ENCODE measurements around the gene PCA3. TPM values are rescaled to one million over a fixed set of nuclear protein-coding genes. Genes with fewer than 3 reads are reported as not detected.

Gene PCA3
- total RNA-seq, 3 donors from 2014 or later, result 0.38 TPM; not detected in 2

- H3K36me3 ChIP-seq (ENCODE audit: low read depth), result no peaks in the 10 kb centered on the region
- no peak for TF ChIP-seq CTCF (IDR thresholded peaks at IDR 0.05)
- ATAC-seq, result no peak
- H3K4me1 ChIP-seq (ENCODE audit: low read depth), result peaks cover 10% of the 10 kb centered on the region
- DNase-seq, result no peak
- H3K4me3 ChIP-seq, result no peak overlapping the region
- H3K9me3 ChIP-seq, result no peaks in the 10 kb centered on the region
- intact Hi-C loops (cut with DNase I, micrococcal nuclease), result no loop called here
Observed at GRCh38 chr9:76800901-76801300, 36.7 kb downstream of the PCA3 start.

- Histone ChIP-seq H3K4me1 (ENCODE audit: low read depth) (peaks cover 10% of the 10 kb centered on the region), H3K36me3 (ENCODE audit: low read depth) (no peaks in the 10 kb centered on the region), H3K4me3 (no peak overlapping the region), H3K9me3 (no peaks in the 10 kb centered on the region)
- DNase-seq (no peak), ATAC-seq (no peak)
- intact Hi-C loops (cut with DNase I, micrococcal nuclease), result no loop called here
- no peak for TF ChIP-seq CTCF (IDR thresholded peaks at IDR 0.05)
Observed at GRCh38 chr9:76803083-76803482, 38.8 kb downstream of the PCA3 start.

GRCh38 chr9:76803762-76804161 is 39.5 kb downstream of the PCA3 start:
- intact Hi-C loops (cut with DNase I, micrococcal nuclease), result no loop called here
- ATAC-seq (no peak), DNase-seq (no peak)
- Histone ChIP-seq H3K36me3 (ENCODE audit: low read depth) (no peaks in the 10 kb centered on the region), H3K9me3 (no peaks in the 10 kb centered on the region), H3K4me1 (ENCODE audit: low read depth) (peaks cover 10% of the 10 kb centered on the region), H3K4me3 (no peak overlapping the region)
- no peak for TF ChIP-seq CTCF (IDR thresholded peaks at IDR 0.05)

GRCh38 chr9:76808636-76809035 is 44.4 kb downstream of the PCA3 start:
- Histone ChIP-seq H3K4me3 (no peak overlapping the region), H3K36me3 (ENCODE audit: low read depth) (no peaks in the 10 kb centered on the region), H3K9me3 (no peaks in the 10 kb centered on the region), H3K4me1 (ENCODE audit: low read depth) (no peaks in the 10 kb centered on the region)
- no peak for ATAC-seq
- no peak for TF ChIP-seq CTCF (IDR thresholded peaks at IDR 0.05)
- DNase-seq, result no peak
- intact Hi-C loops (cut with DNase I, micrococcal nuclease), result loop anchor here in 1 of 2 donors (5.0 kb wide), 1 partner anchor 179 kb away; no protein-coding TSS in a partner anchor

- intact Hi-C loops (cut with DNase I, micrococcal nuclease), result loop anchor here in 1 of 2 donors (10.0 kb wide), 1 partner anchor 344 kb away; no protein-coding TSS in a partner anchor
- H3K36me3 ChIP-seq (ENCODE audit: low read depth), result no peaks in the 10 kb centered on the region
- H3K4me1 ChIP-seq (ENCODE audit: low read depth), result no peaks in the 10 kb centered on the region
- peak; percentile 47 for TF ChIP-seq CTCF (IDR thresholded peaks at IDR 0.05)
- DNase-seq, result peak in 1 of 3 donors; percentile 82
- no peaks in the 10 kb centered on the region for H3K9me3 ChIP-seq
- peak; percentile 86 for ATAC-seq
- H3K4me3 ChIP-seq, result no peak overlapping the region
Observed at GRCh38 chr9:76810377-76810957, 46.2 kb downstream of the PCA3 start.
